Stimulated activated naive CD8-positive, alpha-beta T cell treated with anti-CD3 and anti-CD28 coated beads, Interleukin-15, Interleukin-2, amounts not matched to agents 100 ng/mL and 50 ng/mL, for 24 hours (primary cell): Measurements from ENCODE around the gene TAGAP.
"Not testable (repeated sequence)": the region's sequence is repeated elsewhere in the genome, so short reads cannot be mapped to it uniquely, and the experiment has no call there.

Experiments used
- H3K27ac Mint-ChIP-seq: one replicate; pipeline ENCODE4 v1.8.0; 2021; ENCODE audit warnings: mild to moderate bottlenecking, mixed read lengths
- H3K27me3 Mint-ChIP-seq: one replicate; pipeline ENCODE4 v1.8.0; 2021; ENCODE audit warnings: mixed read lengths
- H3K36me3 Mint-ChIP-seq: one replicate; pipeline ENCODE4 v1.8.0; 2021; ENCODE audit warnings: low read depth, mixed read lengths
- H3K4me1 Mint-ChIP-seq: one replicate; pipeline ENCODE4 v1.8.0; 2021; ENCODE audit warnings: low read depth, mixed read lengths
- H3K4me3 Mint-ChIP-seq: one replicate; pipeline ENCODE4 v1.8.0; 2021; ENCODE audit warnings: mild to moderate bottlenecking, mixed read lengths
- H3K9me3 Mint-ChIP-seq: one replicate; pipeline ENCODE4 v1.8.0; 2021; ENCODE audit warnings: mixed read lengths

TAGAP gene

GRCh38 chr6:159020011-159020410, 24.8 kb downstream of the TAGAP start:
- Mint-ChIP-seq H3K36me3 (peaks cover 35% of the 10 kb centered on the region), H3K27ac (peak overlapping the region; percentile 97), H3K4me1 (peaks cover 72% of the 10 kb centered on the region), H3K9me3 (peaks cover 15% of the 10 kb centered on the region), H3K27me3 (no peaks in the 10 kb centered on the region), H3K4me3 (no peak overlapping the region)

- Mint-ChIP-seq H3K27me3 (no peaks in the 10 kb centered on the region), H3K4me3 (peak overlapping the region; percentile 50), H3K27ac (peak overlapping the region; percentile 97), H3K9me3 (no peaks in the 10 kb centered on the region), H3K36me3 (peaks cover 17% of the 10 kb centered on the region), H3K4me1 (peaks cover 76% of the 10 kb centered on the region)
These were observed 26.8 kb downstream of the TAGAP start for GRCh38 chr6:159017757-159018559.

GRCh38 chr6:159014406-159014805, 30.4 kb downstream of the TAGAP start:
- Mint-ChIP-seq H3K9me3 (no peaks in the 10 kb centered on the region), H3K4me1 (peaks cover 82% of the 10 kb centered on the region), H3K36me3 (peaks cover 10% of the 10 kb centered on the region), H3K4me3 (no peak overlapping the region), H3K27me3 (no peaks in the 10 kb centered on the region), H3K27ac (no peak overlapping the region)

- Mint-ChIP-seq H3K4me1 (peaks cover 76% of the 10 kb centered on the region), H3K27ac (no peak overlapping the region), H3K27me3 (no peaks in the 10 kb centered on the region), H3K36me3 (peaks cover 5% of the 10 kb centered on the region), H3K4me3 (no peak overlapping the region), H3K9me3 (no peaks in the 10 kb centered on the region)
These were observed 31.6 kb downstream of the TAGAP start for GRCh38 chr6:159013229-159013628.

- no peak overlapping the region for H3K27ac Mint-ChIP-seq
- no peaks in the 10 kb centered on the region for H3K27me3 Mint-ChIP-seq
- peaks cover 5% of the 10 kb centered on the region for H3K36me3 Mint-ChIP-seq
- no peaks in the 10 kb centered on the region for H3K9me3 Mint-ChIP-seq
- peaks cover 66% of the 10 kb centered on the region for H3K4me1 Mint-ChIP-seq
- H3K4me3 Mint-ChIP-seq = no peak overlapping the region
These were observed 32.6 kb downstream of the TAGAP start for GRCh38 chr6:159012201-159012600.

GRCh38 chr6:159010037-159010612, 34.7 kb downstream of the TAGAP start:
- H3K4me3 Mint-ChIP-seq, H3K9me3 Mint-ChIP-seq, H3K27me3 Mint-ChIP-seq, H3K36me3 Mint-ChIP-seq: not testable (repeated sequence)
- H3K4me1 Mint-ChIP-seq = peaks cover 53% of the 10 kb centered on the region
- peak overlapping the region; percentile 64 for H3K27ac Mint-ChIP-seq

- Mint-ChIP-seq H3K4me1 (peaks cover 40% of the 10 kb centered on the region), H3K36me3 (peaks cover 5% of the 10 kb centered on the region), H3K9me3 (no peaks in the 10 kb centered on the region), H3K27ac (peak overlapping the region; percentile 40), H3K27me3 (no peaks in the 10 kb centered on the region), H3K4me3 (peak overlapping the region; percentile 24)
These were observed 36.0 kb downstream of the TAGAP start for GRCh38 chr6:159008656-159009288.

GRCh38 chr6:159007510-159007909, 37.3 kb downstream of the TAGAP start:
- H3K4me3 Mint-ChIP-seq = no peak overlapping the region
- H3K9me3 Mint-ChIP-seq = no peaks in the 10 kb centered on the region
- H3K27me3 Mint-ChIP-seq = no peaks in the 10 kb centered on the region
- peaks cover 5% of the 10 kb centered on the region for H3K36me3 Mint-ChIP-seq
- peaks cover 34% of the 10 kb centered on the region for H3K4me1 Mint-ChIP-seq
- H3K27ac Mint-ChIP-seq = no peak overlapping the region

- H3K4me3 Mint-ChIP-seq = no peak overlapping the region
- no peak overlapping the region for H3K27ac Mint-ChIP-seq
- H3K27me3 Mint-ChIP-seq = no peaks in the 10 kb centered on the region
- peaks cover 36% of the 10 kb centered on the region for H3K4me1 Mint-ChIP-seq
- no peaks in the 10 kb centered on the region for H3K36me3 Mint-ChIP-seq
- no peaks in the 10 kb centered on the region for H3K9me3 Mint-ChIP-seq
These were observed 39.4 kb downstream of the TAGAP start for GRCh38 chr6:159005436-159005835.

- Mint-ChIP-seq H3K27ac (no peak overlapping the region), H3K4me3 (no peak overlapping the region), H3K4me1 (peaks cover 33% of the 10 kb centered on the region), H3K36me3 (no peaks in the 10 kb centered on the region), H3K9me3 (no peaks in the 10 kb centered on the region), H3K27me3 (no peaks in the 10 kb centered on the region)
These were observed 40.2 kb downstream of the TAGAP start for GRCh38 chr6:159004592-159004991.

- H3K4me3 Mint-ChIP-seq = no peak overlapping the region
- H3K9me3 Mint-ChIP-seq = no peaks in the 10 kb centered on the region
- H3K27ac Mint-ChIP-seq = peak overlapping the region; percentile 34
- H3K4me1 Mint-ChIP-seq = peaks cover 37% of the 10 kb centered on the region
- H3K27me3 Mint-ChIP-seq = no peaks in the 10 kb centered on the region
- H3K36me3 Mint-ChIP-seq = no peaks in the 10 kb centered on the region
These were observed 42.2 kb downstream of the TAGAP start for GRCh38 chr6:159002432-159003155.

- peak within 1 kb of the TSS; percentile 97 for H3K4me3 Mint-ChIP-seq
- no peaks in the 10 kb centered on the region for H3K36me3 Mint-ChIP-seq
- H3K4me1 Mint-ChIP-seq = peaks cover 62% of the 10 kb centered on the region
- no peaks in the 10 kb centered on the region for H3K27me3 Mint-ChIP-seq
- H3K9me3 Mint-ChIP-seq = no peaks in the 10 kb centered on the region
- H3K27ac Mint-ChIP-seq = peak within 1 kb of the TSS; percentile 92
These were observed 45.0 kb downstream of the TAGAP start, which contains the start of gene RSPH3 for GRCh38 chr6:158999666-159000403. RSPH3 (minus strand) TSS chr6:159000202; CDS start chr6:158999550, 652 bp downstream.

GRCh38 chr6:158999154-158999665, 45.6 kb downstream of the TAGAP start:
- peaks cover 65% of the 10 kb centered on the region for H3K4me1 Mint-ChIP-seq
- H3K36me3 Mint-ChIP-seq = no peaks in the 10 kb centered on the region
- H3K27ac Mint-ChIP-seq = peak overlapping the region; percentile 90
- no peaks in the 10 kb centered on the region for H3K9me3 Mint-ChIP-seq
- no peaks in the 10 kb centered on the region for H3K27me3 Mint-ChIP-seq
- peak overlapping the region; percentile 97 for H3K4me3 Mint-ChIP-seq

GRCh38 chr6:158996856-158997255, 47.9 kb downstream of the TAGAP start:
- Mint-ChIP-seq H3K4me3 (no peak overlapping the region), H3K36me3 (peaks cover 5% of the 10 kb centered on the region), H3K4me1 (peaks cover 67% of the 10 kb centered on the region), H3K9me3 (no peaks in the 10 kb centered on the region), H3K27ac (no peak overlapping the region), H3K27me3 (no peaks in the 10 kb centered on the region)
